ENCODE data around the gene KRTAP10-6. TPM values are rescaled to one million over a fixed set of nuclear protein-coding genes. Genes with fewer than 3 reads are reported as not detected.
A peak's percentile ranks its signal among the peaks of the same experiment; 100 is the strongest.

The KRTAP10-6 gene
- total RNA-seq, 1 donor from 2014 or later: not detected

DNA sequence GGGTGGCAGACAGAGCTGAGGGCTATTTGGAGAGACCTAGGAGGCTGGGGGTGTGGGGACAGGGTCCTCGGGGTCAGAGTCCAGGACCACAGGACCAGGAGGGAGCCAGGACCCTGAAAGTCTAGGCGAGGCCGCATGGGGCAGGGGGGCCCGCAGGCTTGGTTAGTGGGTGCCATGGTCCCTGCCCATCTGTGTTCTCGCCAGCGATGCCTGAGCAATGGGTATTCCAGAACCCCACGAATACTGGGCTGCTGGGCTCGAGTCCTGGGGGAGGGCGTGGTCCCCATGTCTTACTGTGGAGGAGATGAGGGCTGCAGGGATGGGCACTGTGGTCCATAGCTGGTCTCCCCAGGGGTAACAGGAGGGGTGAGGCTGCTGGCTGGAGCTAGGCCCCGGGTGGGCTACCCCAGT lies 2.0 kb downstream of the KRTAP10-6 start:
- no peak for TF ChIP-seq CTCF (IDR thresholded peaks at IDR 0.05; ENCODE audit: insufficient read depth, low read length, severe bottlenecking)
- no peaks in the 10 kb centered on the region for H3K27me3 ChIP-seq (ENCODE audit: control insufficient read depth, insufficient read depth, low read length)
- FAIRE-seq: no peak
- no peak overlapping the region for H3K4me3 ChIP-seq (ENCODE audit: low read depth, low read length)
- no peaks in the 10 kb centered on the region for H3K36me3 ChIP-seq (ENCODE audit: control insufficient read depth, insufficient read depth, low read length)
- DNase-seq (ENCODE audit: low read depth): no peak

DNA sequence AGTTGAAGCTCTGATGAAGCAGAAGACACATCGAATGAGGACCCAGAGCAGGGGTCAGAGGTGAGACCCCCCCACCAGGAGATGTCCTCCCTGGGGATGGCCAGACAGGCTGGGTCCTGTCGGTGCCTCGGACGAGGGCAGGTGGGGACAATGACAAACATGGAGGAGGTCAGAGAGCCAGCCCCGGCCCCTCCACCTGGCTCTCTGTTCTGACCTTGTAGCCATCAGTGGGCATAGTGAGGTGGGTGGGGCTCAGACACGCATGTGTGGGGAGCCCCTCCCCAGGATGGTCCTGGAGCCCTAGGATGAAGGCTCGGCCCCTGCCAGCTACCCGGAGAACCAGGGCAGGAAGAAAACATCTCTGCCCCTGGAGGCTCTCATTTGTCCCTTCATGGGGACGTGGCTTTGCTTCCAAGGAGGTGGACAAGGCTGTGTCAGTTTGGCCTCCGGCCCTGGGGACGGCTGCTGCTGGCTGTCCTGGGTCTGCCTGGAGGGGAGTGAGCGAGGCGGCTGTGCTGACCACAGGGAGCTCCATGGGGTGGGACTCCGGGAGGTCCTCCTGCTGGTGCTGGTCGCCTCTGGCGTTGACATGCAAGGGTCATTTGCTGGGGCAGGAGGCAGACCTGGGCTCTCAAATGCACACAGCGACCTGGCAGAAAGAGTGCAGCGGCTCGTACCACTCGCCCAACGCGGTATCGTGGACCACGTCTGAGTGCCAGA lies 2.6 kb downstream of the KRTAP10-6 start:
- H3K4me3 ChIP-seq (ENCODE audit: low read depth, low read length): no peak overlapping the region
- FAIRE-seq (no peak), DNase-seq (ENCODE audit: low read depth) (no peak)
- H3K27me3 ChIP-seq (ENCODE audit: control insufficient read depth, insufficient read depth, low read length): no peaks in the 10 kb centered on the region
- TF ChIP-seq CTCF (IDR thresholded peaks at IDR 0.05; ENCODE audit: insufficient read depth, low read length, severe bottlenecking): no peak
- no peaks in the 10 kb centered on the region for H3K36me3 ChIP-seq (ENCODE audit: control insufficient read depth, insufficient read depth, low read length)

DNA sequence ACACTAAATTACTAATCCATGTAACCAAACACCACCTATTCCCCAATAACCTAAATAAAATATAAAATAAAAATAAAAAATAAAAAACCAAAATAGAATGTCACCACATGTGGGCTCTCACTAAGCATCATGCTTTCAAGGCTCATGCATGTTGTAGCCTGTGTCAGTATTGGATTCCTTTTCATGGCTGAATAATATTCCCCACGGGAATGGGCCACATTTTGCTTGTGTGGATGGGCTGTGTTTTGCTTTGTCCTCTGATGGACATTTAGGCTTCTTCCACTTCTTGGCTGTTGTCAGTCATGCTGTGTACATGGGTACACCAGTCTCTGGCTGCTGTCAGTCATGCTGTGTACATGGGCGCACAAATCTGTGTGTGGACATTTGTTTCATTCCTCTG lies 3.2 kb downstream of the KRTAP10-6 start:
- no peak for DNase-seq (ENCODE audit: low read depth)
- Histone ChIP-seq H3K27me3 (ENCODE audit: control insufficient read depth, insufficient read depth, low read length) (no peaks in the 10 kb centered on the region), H3K36me3 (ENCODE audit: control insufficient read depth, insufficient read depth, low read length) (no peaks in the 10 kb centered on the region), H3K4me3 (ENCODE audit: low read depth, low read length) (no peak overlapping the region)
- no peak for TF ChIP-seq CTCF (IDR thresholded peaks at IDR 0.05; ENCODE audit: insufficient read depth, low read length, severe bottlenecking)
- no peak for FAIRE-seq

GRCh38 chr21:44585892-44586291 lies 6.4 kb downstream of the KRTAP10-6 start:
- H3K36me3 ChIP-seq (ENCODE audit: control insufficient read depth, insufficient read depth, low read length): no peaks in the 10 kb centered on the region
- DNase-seq (ENCODE audit: low read depth) (no peak), FAIRE-seq (no peak)
- no peak overlapping the region for H3K4me3 ChIP-seq (ENCODE audit: low read depth, low read length)
- H3K27me3 ChIP-seq (ENCODE audit: control insufficient read depth, insufficient read depth, low read length): no peaks in the 10 kb centered on the region
- TF ChIP-seq CTCF (IDR thresholded peaks at IDR 0.05; ENCODE audit: insufficient read depth, low read length, severe bottlenecking): no peak

DNA sequence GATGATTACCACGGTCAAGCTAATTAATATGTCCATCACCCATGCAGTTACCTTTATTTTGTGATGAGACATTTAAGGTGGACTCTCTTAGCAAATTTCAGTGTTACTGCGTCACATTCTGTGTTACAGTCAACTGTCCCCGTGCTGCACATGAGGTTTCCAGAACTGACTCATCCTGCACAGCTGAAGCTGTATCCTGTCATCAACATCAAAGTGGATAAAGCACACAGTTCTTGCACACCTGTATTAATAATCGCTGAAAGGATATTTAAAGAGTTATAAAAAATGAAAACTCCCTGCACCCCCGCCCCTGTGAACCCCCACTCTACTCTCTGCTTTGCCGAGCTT lies 8.5 kb downstream of the KRTAP10-6 start:
- peak; percentile 32 for FAIRE-seq
- Histone ChIP-seq H3K27me3 (ENCODE audit: control insufficient read depth, insufficient read depth, low read length) (no peaks in the 10 kb centered on the region), H3K4me3 (ENCODE audit: low read depth, low read length) (no peak overlapping the region)

More for the DNA sequence above, 8.5 kb downstream of the KRTAP10-6 start:
- DNase-seq (ENCODE audit: low read depth): no peak
- H3K36me3 ChIP-seq (ENCODE audit: control insufficient read depth, insufficient read depth, low read length): no peaks in the 10 kb centered on the region
- TF ChIP-seq CTCF (IDR thresholded peaks at IDR 0.05; ENCODE audit: insufficient read depth, low read length, severe bottlenecking): no peak

Data from bronchial epithelial cell (primary cell).